Measurements from ENCODE around the gene TMBIM4.

DNA sequence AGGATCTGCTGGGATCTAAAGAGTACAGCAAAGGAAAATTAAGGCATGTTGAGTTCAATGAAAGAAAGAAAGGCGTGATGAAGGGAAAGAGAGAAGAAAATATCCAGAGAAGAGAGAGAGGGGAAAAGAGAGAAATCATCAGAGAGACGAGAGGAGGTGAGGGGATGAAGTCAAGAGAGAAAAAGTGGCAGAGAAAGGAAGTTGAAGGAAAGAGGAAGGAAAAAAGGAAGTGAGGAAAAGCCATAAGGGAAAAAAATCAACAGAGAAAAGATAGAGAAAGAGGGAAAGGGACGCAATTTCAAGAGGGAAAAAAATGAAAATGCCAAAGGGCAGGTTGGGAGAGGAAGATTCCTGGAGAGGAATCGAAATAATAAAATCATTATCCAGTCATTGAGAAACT lies 79.6 kb downstream of the TMBIM4 start:
- TF ChIP-seq, protein P1, sequence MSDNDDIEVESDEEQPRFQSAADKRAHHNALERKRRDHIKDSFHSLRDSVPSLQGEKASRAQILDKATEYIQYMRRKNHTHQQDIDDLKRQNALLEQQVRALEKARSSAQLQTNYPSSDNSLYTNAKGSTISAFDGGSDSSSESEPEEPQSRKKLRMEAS (IDR thresholded peaks at IDR 0.05), result no peak
- TF ChIP-seq CEBPB (IDR thresholded peaks at IDR 0.05; ENCODE audit: low read depth) (no peak), EZH2phosphoT487 (IDR thresholded peaks at IDR 0.05; ENCODE audit: borderline replicate concordance) (no peak), SP1 (IDR thresholded peaks at IDR 0.05; ENCODE audit: low read depth) (no peak), POLR2A (IDR thresholded peaks at IDR 0.05; ENCODE audit: borderline replicate concordance, extremely low read depth, insufficient read depth, insufficient read length) (no peak)
- TF ChIP-seq, protein P2, sequence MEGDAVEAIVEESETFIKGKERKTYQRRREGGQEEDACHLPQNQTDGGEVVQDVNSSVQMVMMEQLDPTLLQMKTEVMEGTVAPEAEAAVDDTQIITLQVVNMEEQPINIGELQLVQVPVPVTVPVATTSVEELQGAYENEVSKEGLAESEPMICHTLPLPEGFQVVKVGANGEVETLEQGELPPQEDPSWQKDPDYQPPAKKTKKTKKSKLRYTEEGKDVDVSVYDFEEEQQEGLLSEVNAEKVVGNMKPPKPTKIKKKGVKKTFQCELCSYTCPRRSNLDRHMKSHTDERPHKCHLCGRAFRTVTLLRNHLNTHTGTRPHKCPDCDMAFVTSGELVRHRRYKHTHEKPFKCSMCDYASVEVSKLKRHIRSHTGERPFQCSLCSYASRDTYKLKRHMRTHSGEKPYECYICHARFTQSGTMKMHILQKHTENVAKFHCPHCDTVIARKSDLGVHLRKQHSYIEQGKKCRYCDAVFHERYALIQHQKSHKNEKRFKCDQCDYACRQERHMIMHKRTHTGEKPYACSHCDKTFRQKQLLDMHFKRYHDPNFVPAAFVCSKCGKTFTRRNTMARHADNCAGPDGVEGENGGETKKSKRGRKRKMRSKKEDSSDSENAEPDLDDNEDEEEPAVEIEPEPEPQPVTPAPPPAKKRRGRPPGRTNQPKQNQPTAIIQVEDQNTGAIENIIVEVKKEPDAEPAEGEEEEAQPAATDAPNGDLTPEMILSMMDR (IDR thresholded peaks at IDR 0.05 in 2 of 3, conservative IDR thresholded peaks at IDR 0.05 in 1 of 3; ENCODE audit: borderline replicate concordance in 1 of 3, insufficient read depth in 1 of 3, low read depth in 2 of 3, low read length in 2 of 3), result no peak
